NCI-H1436 treated with DMSO at 0.1 percent for 48 hours (cell line): Measurements from ENCODE around the gene TIMP1.
A peak's percentile ranks its signal among the peaks of the same experiment; 100 is the strongest.

Source experiments
- DNase-seq: peaks from one replicate; lab custom pipeline; 2025; lab: John Stamatoyannopoulos, UW

The TIMP1 gene

DNA sequence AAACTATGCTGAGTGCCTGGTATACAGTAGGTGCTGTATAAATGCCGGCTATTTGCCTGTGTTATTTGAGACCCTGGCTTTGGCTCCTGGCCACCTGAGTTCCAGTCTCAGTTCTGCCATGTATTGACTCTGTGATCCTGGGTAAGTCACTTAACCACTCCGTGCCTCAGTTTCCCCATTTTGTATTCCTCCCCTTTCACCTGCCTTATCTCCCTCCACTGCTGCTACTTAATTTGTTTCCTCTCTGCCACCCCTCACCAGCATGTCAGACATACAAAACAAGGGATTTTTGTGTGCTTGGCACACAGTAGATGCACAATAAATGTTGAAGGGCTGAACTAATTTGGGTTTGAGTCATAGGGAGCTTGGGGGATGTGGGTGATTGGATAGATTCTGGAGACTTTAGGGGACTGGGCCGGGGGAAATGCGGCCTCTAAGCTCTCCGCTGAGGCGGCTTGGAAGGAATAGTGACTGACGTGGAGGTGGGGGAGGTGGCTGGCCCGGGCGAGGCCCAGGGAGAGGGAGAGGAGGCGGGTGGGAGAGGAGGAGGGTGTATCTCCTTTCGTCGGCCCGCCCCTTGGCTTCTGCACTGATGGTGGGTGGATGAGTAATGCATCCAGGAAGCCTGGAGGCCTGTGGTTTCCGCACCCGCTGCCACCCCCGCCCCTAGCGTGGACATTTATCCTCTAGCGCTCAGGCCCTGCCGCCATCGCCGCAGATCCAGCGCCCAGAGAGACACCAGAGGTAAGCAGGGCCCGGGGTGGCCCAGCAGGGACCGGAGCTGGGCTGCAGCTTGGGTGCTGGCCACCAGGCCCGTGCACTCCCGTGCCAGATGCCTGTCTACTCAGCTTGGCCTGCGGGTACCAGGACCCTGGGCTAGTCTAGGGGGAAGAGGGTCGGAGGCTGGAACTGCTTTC lies at the start of gene TIMP1:
TSS of gene TIMP1 (plus strand) at position 706 of the 917 bp plus-strand sequence. CDS start 980 bp downstream, outside the sequence.
- DNase-seq = no peak

DNA sequence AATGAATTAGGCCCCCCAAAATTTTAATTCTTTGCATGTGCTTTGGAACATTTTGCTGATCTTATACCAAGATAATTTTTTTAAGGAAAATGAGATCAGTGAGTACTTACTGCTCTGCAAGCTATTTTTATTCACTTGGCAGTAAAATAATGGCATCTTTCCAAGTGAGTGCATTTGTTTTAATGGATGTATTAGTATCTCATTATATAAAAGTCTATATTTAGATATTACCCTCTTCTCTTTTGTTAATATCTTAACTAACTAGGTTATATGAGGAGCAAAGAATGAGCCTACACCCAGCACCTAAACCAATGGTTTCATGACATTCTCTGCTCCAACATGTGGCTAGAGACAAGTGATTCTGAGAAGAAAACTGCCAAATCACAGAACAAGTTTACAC lies 42.4 kb upstream of the TIMP1 start:
- no peak for DNase-seq

DNA sequence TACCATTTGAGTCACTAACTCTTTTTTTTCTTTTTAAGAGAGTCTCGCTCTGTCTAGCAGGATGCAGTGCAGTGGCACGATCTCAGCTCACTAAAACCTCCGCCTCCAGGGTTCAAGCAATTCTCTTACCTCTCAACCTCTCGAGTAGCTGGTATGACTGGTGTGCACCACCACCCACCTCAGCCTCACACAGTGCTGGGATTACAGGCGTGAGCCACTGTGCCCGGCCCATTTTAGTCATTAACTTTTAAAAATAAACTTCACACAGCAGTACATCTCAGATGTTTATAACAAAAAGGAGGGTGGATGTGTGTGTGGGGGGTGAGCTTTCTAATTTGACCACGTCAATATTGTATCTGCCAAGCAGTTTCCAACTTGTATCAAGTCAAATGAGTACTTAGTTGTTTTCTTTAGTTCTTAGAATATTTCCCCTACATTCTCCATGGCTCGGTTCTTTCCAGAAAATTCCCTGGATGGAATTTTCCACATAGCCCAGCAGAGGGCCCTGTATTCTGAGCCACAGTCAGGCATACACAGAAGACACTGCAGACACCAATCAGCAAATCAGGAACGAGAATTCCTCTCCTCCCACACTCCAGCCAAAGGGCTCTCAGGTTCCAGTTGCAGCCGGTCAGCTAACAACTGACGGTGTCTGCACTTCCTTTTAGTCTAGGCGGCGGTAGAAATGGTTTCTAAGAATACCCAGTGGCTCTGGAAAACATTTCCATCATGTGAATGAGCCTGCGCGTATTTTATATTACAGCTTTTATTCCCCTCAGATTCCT lies 41.3 kb upstream of the TIMP1 start:
- DNase-seq = peak; percentile 46

DNA sequence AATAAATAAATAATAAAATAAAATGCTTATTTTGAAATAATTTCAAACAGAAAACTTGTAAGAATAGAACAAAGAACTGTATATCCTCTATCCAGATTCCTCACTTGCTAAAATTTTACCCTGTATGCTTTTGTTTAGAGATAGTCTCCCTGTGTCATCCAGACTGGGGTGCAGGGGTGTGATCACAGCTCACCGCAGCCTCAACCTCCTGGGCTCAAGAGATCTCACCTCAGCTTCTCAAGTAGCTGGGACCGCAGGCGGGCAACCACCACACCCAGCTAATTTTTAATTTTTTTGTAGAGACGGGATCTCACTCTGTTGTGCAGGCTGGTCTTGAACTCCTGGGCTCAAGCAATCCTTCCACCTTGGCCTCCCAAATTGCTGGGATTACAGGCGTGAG lies 38.7 kb upstream of the TIMP1 start:
- DNase-seq = no peak

DNA sequence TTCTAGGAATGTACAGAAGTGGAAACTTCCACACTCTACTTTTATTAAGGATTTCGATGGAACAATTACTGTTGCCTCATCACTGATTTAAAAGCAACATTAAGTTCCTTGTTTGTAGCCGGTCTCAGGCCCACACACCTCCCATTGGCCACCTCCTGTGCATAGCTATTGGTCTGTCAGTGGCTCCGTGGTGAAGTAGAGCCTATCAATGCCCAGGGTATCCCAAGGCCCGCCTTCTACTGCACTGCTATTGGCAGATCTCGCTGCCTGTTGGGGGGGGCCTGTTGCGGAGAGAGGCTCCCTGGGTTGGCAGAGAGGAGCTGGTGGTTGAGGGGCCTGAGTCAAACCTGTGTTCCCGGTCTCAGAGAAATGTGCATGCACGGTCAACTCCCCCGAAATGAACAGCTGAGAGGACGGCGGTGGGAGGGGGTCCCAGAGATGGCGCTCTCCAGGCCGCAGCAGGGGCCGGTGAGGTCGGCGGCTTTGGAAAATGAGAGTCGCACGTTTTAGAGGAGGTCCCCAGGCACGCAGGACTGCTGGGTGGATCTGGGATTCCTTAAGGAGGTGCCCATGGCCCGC lies 26.1 kb upstream of the TIMP1 start:
- DNase-seq = peak; percentile 62

DNA sequence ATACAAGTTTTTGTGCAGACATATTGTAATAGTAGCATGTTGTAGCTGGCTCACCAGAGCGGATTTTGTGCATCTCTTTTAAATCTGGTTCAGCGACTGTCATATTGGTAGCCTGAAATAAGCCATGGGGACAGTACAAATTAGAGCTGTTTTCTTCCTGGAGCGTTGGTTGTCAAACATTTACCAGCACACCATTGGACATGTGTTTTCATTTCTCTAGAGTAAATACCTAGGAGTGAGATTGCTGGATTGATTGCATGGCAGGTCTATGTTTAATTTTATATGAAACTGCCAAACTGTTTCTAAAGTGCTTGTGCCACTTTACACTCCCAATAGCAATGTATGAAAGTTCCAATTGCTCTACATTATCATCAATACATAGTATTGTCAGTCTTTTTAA lies 23.8 kb upstream of the TIMP1 start:
- no peak for DNase-seq

DNA sequence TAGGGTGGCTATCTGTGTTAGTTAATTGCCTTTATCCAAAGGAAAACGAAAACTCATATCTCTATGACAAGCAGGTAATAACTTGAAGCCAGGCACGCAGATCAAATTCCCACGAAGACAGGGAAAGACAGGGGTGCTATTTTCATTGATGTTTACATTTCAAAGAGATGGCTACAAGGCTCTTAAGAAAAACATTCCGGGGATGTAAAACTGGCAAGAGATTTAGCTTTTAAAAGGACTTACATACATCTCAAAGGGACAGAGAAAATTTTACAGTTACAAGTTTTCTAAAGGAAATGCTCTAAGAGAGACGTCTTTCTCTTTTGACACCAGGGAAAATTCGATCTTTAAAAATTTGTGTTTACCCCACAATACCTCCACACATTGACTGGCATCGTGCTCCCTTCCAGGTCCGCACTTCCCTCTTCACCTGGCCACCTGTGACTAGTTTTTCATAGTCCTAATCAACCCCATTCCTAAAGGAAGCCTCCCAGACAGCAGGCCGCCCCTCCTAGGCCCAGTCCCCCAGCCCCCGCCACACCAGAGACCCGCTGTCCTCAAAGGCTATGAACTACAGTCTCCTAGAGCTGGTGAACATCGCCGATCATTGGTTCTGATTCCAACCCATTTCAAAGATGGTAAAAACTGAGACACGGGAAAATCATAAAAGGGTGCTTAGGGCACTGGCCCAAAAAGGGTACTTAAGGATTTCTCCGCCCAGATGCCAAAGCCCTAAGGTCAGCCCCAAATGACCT lies 21.9 kb upstream of the TIMP1 start:
- DNase-seq = no peak

DNA sequence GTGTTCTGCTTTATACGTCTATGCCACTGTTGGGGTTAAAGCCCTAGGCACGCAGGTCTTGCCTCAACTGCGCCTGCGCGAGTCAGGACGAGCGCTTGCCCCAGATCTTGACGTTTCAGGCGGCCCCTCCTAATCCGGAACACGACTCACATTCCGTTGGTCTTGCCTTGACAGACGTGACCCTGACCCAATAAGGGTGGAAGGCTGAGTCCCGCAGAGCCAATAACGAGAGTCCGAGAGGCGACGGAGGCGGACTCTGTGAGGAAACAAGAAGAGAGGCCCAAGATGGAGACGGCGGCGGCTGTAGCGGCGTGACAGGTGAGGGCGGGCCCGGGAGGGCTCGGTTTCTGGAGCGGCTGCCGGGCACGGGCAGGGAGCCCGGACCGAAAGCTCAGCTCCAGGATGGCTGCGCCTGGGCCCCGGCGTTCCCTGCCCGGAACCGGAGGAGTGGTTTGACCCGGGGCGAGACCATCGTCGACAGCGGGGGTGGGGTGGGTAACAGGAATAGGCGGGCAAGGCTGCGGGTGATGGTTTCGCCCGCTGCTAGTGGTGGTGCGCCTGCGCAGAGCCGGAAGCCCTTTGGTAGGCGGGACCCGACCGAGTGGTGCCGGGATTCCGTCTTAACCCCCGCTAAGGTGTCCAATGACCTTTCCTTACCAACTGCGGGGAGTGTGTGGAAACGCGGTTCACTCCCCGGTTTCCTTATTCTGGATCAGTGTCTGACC lies 21.1 kb upstream of the TIMP1 start, which contains the start of gene ARAF:
TSS of gene ARAF (plus strand) at position 272 of the 725 bp plus-strand sequence. CDS start 1,763 bp downstream, outside the sequence.
- peak; percentile 86 for DNase-seq

DNA sequence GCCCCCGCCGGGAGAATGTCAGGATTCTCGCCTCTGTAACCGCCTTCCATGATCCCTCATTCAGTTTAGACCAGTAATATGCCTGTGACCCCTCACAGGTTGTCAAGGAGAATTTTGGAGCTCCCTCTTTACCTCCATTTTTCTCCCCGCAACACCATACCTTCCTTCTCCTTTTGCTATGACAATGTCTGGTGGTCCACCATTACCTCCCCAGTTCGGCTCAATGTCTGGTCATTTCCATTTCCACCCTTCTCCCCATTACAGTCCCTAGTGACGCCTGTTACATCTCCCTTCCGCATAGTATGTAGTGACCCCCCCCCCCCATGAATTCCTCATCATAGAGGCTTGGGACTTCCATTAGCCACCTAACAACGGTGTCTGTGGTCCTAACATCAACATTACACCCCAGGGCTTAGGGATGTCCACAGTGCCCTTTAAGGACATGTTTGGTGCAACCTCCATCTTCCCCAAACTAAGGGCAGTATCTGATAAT lies 20.5 kb upstream of the TIMP1 start:
- no peak for DNase-seq

DNA sequence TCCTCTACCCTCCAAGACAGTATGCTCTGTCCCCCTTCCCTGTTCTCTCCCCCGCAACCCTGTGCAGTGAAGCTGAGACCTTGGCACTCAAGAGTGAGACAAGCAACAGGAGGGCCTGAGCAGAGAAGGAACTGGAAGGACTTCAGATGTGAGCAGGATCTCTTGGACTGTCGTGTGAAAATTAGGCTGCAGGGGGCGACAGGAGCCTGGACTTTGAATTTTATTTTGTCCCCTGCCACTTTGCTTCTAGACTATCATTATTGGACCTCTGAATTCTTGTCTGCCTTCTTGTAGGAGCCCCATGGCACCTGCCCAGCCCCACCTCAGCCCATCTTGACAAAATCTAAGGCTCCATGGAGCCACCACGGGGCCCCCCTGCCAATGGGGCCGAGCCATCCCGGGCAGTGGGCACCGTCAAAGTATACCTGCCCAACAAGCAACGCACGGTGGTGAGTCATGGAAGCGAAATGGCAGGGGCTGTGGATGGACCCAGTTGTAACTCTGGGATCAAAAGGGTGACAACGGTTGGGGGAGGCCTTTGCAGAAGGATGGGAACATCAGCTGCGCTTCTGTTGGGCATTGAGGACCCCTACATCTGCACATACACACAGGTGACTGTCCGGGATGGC lies 19.5 kb upstream of the TIMP1 start:
- no peak for DNase-seq

DNA sequence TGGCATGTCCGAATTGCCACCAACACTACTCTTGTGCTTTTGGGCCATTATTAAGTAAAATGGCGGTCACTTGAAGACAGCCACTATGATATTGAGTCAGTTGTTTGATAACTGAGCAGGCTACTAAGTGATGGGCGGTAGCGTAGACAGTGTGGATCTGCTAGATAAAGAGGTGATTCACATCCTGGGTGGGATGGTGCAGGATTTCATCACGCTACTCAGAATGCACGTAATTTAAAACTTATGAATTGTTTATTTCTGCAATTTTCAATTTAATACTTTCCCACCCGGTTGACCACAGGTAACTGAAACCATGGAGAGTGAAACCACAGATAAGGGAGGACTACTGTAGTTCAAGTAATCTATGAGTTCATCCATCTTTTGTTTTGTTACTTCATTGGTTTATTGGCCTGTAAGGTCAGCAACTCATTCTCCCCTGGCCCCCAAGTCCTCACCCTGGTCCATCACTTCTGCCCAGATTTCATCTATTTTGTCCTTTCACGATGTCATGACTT lies 18.4 kb upstream of the TIMP1 start:
- DNase-seq = no peak

DNA sequence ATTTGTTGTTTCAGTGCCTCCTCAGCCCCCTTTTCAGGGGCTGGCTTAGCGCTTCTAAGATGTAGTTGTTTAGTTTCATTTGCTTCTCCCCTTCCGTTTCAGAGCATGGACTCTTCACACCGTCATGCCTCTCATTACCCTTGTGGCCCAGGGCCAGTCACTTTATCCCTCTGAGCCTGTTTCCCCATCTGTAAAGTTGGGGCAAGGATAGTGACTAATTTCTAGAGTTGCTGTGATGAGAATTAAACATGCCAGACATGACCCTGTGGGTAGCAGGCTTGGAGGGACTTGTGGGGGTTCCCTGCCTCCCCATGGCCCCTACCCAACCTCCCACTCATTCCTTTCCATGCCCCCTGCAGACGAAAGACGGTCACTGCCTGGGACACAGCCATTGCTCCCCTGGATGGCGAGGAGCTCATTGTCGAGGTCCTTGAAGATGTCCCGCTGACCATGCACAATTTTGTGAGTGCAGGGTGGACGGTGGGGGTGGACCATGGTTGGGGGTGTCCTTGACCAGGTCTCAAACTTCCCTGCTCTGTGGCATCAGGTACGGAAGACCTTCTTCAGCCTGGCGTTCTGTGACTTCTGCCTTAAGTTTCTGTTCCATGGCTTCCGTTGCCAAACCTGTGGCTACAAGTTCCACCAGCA lies 17.7 kb upstream of the TIMP1 start:
- no peak for DNase-seq

DNA sequence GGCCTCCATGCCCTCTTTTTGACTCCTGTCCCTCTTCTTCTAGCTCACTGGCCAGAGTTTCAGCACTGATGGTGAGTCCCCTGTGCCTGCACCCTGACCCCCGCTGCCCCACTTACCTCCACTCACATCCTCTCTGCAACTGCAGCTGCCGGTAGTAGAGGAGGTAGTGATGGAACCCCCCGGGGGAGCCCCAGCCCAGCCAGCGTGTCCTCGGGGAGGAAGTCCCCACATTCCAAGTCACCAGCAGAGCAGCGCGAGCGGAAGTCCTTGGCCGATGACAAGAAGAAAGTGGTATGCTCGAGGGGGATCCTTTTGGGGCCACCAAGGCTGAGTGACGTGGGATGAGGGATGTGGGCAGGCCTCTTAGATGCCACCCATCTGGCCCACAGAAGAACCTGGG lies 15.4 kb upstream of the TIMP1 start:
- no peak for DNase-seq

DNA sequence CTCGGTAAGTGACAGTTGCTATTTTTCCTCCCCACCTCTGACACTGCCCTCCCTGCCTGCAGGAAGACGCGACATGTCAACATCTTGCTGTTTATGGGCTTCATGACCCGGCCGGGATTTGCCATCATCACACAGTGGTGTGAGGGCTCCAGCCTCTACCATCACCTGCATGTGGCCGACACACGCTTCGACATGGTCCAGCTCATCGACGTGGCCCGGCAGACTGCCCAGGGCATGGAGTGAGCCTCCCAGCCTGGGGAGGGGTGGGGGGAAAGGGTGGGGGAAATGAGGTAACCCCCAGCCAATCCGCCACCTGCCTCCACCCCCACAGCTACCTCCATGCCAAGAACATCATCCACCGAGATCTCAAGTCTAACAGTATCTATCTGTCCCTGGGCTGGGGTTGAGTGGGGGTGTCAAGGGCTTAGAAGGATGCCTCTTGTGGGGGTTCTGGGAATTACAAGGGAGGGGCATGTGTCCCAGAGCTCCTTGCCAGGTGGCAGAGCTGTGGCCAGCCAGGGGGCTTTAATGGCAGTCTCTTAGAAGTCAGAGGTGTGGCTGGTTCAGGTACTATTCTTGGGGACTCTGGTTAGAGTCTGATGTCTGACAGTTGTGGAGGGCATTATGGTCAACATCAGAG lies 13.5 kb upstream of the TIMP1 start:
- DNase-seq = no peak

DNA sequence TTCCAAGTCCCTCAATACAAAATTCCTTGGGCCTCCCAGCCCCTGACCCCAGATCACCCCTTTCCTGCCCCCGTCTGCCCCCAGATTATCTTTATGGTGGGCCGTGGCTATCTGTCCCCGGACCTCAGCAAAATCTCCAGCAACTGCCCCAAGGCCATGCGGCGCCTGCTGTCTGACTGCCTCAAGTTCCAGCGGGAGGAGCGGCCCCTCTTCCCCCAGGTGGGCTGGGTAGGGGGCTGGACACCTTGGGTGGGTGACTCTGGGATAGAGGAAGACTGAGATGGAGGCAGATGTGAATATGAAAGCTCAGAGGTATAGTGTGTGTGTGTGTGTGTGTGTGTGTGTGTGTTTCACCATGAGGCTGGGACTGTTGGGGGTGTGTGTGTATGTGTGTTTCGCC lies 11.4 kb upstream of the TIMP1 start:
- DNase-seq = no peak

DNA sequence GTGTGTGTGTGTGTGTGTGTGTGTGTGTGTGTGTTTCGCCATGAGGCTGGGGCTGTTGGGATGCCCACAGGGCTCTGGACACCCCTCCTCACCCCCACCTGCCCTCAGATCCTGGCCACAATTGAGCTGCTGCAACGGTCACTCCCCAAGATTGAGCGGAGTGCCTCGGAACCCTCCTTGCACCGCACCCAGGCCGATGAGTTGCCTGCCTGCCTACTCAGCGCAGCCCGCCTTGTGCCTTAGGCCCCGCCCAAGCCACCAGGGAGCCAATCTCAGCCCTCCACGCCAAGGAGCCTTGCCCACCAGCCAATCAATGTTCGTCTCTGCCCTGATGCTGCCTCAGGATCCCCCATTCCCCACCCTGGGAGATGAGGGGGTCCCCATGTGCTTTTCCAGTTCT lies 11.0 kb upstream of the TIMP1 start:
- no peak for DNase-seq

DNA sequence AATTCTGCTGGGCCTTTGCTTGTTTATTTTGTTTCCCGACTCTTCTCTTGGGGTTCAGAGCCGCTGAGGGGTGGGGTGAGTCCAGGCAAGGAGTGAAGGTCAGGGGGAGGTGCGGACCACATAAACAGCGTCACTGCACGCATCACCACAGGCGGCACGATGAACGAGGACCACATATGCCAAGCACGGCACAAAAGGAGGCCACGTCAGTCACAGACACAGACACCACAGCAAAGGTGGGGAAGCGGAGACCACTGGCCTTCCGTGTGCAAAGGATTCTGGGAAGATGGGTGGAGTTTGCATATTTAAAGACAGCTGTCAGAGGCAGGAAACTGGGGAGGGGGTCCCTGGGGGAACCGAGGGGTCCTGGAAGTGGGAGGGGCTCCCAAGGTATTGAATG lies 10.3 kb upstream of the TIMP1 start:
- DNase-seq = no peak

DNA sequence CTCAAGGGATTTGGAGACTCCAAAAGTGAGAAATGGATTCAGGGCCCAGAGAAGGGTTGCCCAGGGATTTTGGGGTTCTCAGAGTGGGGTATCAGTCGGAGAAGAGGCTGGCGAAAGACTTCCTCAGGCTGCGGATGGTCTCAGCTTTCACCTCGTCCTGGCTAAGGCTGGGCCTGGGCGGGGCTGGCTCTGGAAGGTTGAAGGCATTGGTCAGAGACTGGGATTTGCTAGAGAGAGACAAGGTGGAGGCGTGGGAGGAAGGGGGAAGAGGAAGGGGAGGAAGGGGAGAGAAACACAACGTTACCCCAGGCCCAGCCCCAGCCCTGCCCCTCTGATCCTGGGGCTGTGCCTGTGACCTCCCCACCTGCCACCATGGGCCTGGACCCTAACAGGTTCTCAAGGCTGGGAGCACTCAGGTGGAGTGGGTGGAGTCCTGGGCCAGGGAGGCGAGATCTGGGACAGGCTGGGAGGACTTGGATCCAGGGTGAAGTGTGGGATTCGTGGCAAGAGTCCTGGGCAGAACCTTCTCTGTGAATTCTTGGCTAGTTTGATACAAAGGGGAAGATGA lies 9.4 kb upstream of the TIMP1 start:
- DNase-seq = no peak
